OCI-LY3 (cell line): ENCODE results near the gene P2RX7.

Experiments used
- H2AFZ ChIP-seq: fragments of 200-600, 300-600 bp; shearing (Covaris generic); 2 replicates; pipeline ENCODE4 v1.6.0; 2014; ENCODE audit warnings: antibody characterized with exemption, low read depth, low read length
- H3K27ac ChIP-seq: fragments of 200-600, 300-600 bp; sonication (generic); 2 replicates; pipeline ENCODE4 v1.5.1; 2014; ENCODE audit warnings: mild to moderate bottlenecking, low read length, moderate library complexity, mixed read lengths
- H3K27me3 ChIP-seq: fragments of 200-600, 300-600 bp; sonication (generic); 2 replicates; pipeline ENCODE4 v1.6.1; 2014; ENCODE audit warnings: low read depth, low read length, mixed read lengths
- H3K36me3 ChIP-seq: fragments of 200-600, 300-600 bp; sonication (generic); replicated peaks from 2 replicates; pipeline ENCODE3; 2014; ENCODE audit warnings: low read depth, low read length, mixed read lengths
- H3K4me1 ChIP-seq: fragments of 300-600, 200-600 bp; sonication (generic); 2 replicates; pipeline ENCODE4 v1.6.1; 2014; ENCODE audit warnings: low read length, mixed read lengths
- H3K4me2 ChIP-seq: fragments of 200-600, 300-600 bp; sonication (generic); 2 replicates; pipeline ENCODE4 v1.6.1; 2014; ENCODE audit warnings: low read length, mixed read lengths
- H3K4me3 ChIP-seq: fragments of 300-600, 200-600 bp; sonication (generic); 2 replicates; pipeline ENCODE4 v1.5.1; 2014; ENCODE audit warnings: antibody characterized with exemption, mild to moderate bottlenecking, low read length, moderate library complexity
- H3K79me2 ChIP-seq: fragments of 300-600, 200-600 bp; shearing (Covaris generic); 2 replicates; pipeline ENCODE4 v1.6.1; 2014; ENCODE audit warnings: mild to moderate bottlenecking, low read length, mixed read lengths
- H3K9ac ChIP-seq: fragments of 300-600, 200-600 bp; shearing (Covaris generic); 2 replicates; pipeline ENCODE4 v1.6.0; 2014; ENCODE audit warnings: mild to moderate bottlenecking, low read length, moderate library complexity
- H3K9me3 ChIP-seq: fragments of 200-600, 300-600 bp; shearing (Covaris generic); 2 replicates; pipeline ENCODE4 v1.6.1; 2014; ENCODE audit warnings: low read length, mixed read lengths; ENCODE audit not compliant: insufficient read depth
- H4K20me1 ChIP-seq: fragments of 200-600, 300-600 bp; sonication (generic); 2 replicates; pipeline ENCODE4 v1.6.1; 2016; ENCODE audit warnings: low read length, mixed read lengths; ENCODE audit not compliant: insufficient read depth
- EZH2phosphoT487 ChIP-seq: fragments of 200-600 bp; shearing (Covaris generic); IDR thresholded peaks from 2 replicates; pipeline ENCODE4 v1.6.1; 2018; ENCODE audit warnings: antibody characterized with exemption, mixed run types, low read depth
- TF ChIP-seq, protein P1 (sequence below): fragments of 200-600, 300-600 bp; sonication (generic); IDR thresholded peaks from 2 replicates; pipeline ENCODE4 v1.5.1; 2014; ENCODE audit warnings: antibody characterized with exemption, low read length, low read depth

The P2RX7 gene

GRCh38 chr12:121232163-121232562, 99.5 kb downstream of the P2RX7 start:
- Histone ChIP-seq H3K27me3 (no peaks in the 10 kb centered on the region), H2AFZ (no peak overlapping the region), H3K27ac (no peak overlapping the region), H3K36me3 (peaks cover 11% of the 10 kb centered on the region), H3K4me1 (peaks cover 10% of the 10 kb centered on the region), H3K9me3 (no peaks in the 10 kb centered on the region), H3K79me2 (no peaks in the 10 kb centered on the region), H3K4me2 (no peak overlapping the region), H4K20me1 (no peaks in the 10 kb centered on the region), H3K4me3 (no peak overlapping the region), H3K9ac (no peak overlapping the region)
- TF ChIP-seq EZH2phosphoT487 = no peak
- TF ChIP-seq, protein P1, sequence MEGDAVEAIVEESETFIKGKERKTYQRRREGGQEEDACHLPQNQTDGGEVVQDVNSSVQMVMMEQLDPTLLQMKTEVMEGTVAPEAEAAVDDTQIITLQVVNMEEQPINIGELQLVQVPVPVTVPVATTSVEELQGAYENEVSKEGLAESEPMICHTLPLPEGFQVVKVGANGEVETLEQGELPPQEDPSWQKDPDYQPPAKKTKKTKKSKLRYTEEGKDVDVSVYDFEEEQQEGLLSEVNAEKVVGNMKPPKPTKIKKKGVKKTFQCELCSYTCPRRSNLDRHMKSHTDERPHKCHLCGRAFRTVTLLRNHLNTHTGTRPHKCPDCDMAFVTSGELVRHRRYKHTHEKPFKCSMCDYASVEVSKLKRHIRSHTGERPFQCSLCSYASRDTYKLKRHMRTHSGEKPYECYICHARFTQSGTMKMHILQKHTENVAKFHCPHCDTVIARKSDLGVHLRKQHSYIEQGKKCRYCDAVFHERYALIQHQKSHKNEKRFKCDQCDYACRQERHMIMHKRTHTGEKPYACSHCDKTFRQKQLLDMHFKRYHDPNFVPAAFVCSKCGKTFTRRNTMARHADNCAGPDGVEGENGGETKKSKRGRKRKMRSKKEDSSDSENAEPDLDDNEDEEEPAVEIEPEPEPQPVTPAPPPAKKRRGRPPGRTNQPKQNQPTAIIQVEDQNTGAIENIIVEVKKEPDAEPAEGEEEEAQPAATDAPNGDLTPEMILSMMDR = no peak

GRCh38 chr12:121232977-121233627, 100.4 kb downstream of the P2RX7 start:
- TF ChIP-seq, protein P1 = no peak
- TF ChIP-seq EZH2phosphoT487 = no peak
- Histone ChIP-seq H3K9me3 (no peaks in the 10 kb centered on the region), H3K27me3 (no peaks in the 10 kb centered on the region), H2AFZ (no peak overlapping the region), H3K79me2 (no peaks in the 10 kb centered on the region), H3K27ac (no peak overlapping the region), H3K9ac (no peak overlapping the region), H4K20me1 (no peaks in the 10 kb centered on the region), H3K4me2 (no peak overlapping the region), H3K4me1 (peaks cover under 1% of the 10 kb centered on the region; the same call in 1 of the 2 replicates), H3K4me3 (no peak overlapping the region), H3K36me3 (peaks cover 11% of the 10 kb centered on the region)

DNA sequence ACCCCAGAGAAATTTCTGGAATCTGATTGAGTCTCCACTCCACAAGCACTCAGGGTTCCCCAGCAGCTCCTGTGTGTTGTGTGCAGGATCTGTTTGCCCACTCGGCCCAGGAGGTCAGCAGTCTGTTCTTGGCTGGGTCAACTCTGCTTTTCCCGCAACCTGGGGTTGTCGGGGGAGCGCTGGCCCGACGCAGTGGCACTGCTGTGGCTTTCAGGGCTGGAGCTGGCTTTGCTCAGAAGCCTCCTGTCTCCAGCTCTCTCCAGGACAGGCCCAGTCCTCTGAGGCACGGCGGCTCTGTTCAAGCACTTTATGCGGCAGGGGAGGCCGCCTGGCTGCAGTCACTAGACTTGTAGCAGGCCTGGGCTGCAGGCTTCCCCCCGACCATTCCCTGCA, 100.9 kb downstream of the P2RX7 start:
- Histone ChIP-seq H3K36me3 (peaks cover 9% of the 10 kb centered on the region), H3K9ac (no peak overlapping the region), H4K20me1 (no peaks in the 10 kb centered on the region), H2AFZ (no peak overlapping the region), H3K79me2 (no peaks in the 10 kb centered on the region), H3K27ac (no peak overlapping the region), H3K27me3 (no peaks in the 10 kb centered on the region), H3K4me2 (no peak overlapping the region), H3K4me1 (no peaks in the 10 kb centered on the region), H3K9me3 (no peaks in the 10 kb centered on the region), H3K4me3 (no peak overlapping the region)
- TF ChIP-seq, protein P1 = no peak
- no peak for TF ChIP-seq EZH2phosphoT487

DNA sequence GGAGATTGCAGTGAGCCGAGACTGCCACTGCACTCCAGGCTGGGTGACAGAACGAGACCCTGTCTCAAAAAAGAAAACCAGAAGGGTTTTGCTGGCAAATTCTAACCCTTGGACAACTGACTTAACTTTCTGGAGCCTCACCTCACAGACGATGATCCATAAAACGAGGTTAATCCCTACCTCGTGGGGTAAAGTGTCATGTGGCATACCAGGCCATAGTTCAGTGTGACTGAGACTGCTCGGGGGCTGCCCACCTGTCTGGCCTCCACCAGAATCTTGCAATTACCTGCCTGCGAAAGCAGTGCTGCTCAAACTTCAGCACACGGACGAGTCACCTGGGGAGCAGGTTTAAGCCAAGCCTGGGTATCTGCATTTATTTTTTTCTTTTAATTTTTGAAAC, 104.1 kb downstream of the P2RX7 start:
- Histone ChIP-seq H3K4me3 (no peak overlapping the region), H3K9me3 (no peaks in the 10 kb centered on the region), H3K36me3 (peaks cover 3% of the 10 kb centered on the region), H4K20me1 (no peaks in the 10 kb centered on the region), H3K27me3 (no peaks in the 10 kb centered on the region), H3K4me2 (no peak overlapping the region), H3K4me1 (no peaks in the 10 kb centered on the region), H2AFZ (no peak overlapping the region), H3K9ac (no peak overlapping the region), H3K27ac (no peak overlapping the region), H3K79me2 (no peaks in the 10 kb centered on the region)
- TF ChIP-seq, protein P1 = no peak
- no peak for TF ChIP-seq EZH2phosphoT487
